Purkinje cell (primary cell): ENCODE measurements around the gene PCDH11X. TPM values are rescaled to one million over a fixed set of nuclear protein-coding genes. Genes with fewer than 3 reads are reported as not detected.

Experiments
- polyA plus RNA-seq: library from polyadenylated mRNA; unstranded; fragments of >200 nt; fragmentation: Nextera tagmentation; gene quantifications from 2 replicates; pipeline ENCODE4 v1.2.1, GENCODE V29; 2014

PCDH11X gene, protein sequence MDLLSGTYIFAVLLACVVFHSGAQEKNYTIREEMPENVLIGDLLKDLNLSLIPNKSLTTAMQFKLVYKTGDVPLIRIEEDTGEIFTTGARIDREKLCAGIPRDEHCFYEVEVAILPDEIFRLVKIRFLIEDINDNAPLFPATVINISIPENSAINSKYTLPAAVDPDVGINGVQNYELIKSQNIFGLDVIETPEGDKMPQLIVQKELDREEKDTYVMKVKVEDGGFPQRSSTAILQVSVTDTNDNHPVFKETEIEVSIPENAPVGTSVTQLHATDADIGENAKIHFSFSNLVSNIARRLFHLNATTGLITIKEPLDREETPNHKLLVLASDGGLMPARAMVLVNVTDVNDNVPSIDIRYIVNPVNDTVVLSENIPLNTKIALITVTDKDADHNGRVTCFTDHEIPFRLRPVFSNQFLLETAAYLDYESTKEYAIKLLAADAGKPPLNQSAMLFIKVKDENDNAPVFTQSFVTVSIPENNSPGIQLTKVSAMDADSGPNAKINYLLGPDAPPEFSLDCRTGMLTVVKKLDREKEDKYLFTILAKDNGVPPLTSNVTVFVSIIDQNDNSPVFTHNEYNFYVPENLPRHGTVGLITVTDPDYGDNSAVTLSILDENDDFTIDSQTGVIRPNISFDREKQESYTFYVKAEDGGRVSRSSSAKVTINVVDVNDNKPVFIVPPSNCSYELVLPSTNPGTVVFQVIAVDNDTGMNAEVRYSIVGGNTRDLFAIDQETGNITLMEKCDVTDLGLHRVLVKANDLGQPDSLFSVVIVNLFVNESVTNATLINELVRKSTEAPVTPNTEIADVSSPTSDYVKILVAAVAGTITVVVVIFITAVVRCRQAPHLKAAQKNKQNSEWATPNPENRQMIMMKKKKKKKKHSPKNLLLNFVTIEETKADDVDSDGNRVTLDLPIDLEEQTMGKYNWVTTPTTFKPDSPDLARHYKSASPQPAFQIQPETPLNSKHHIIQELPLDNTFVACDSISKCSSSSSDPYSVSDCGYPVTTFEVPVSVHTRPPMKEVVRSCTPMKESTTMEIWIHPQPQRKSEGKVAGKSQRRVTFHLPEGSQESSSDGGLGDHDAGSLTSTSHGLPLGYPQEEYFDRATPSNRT (N-terminal part only)
- 1.1 and 2.3 TPM in 2 replicates for polyA plus RNA-seq

DNA sequence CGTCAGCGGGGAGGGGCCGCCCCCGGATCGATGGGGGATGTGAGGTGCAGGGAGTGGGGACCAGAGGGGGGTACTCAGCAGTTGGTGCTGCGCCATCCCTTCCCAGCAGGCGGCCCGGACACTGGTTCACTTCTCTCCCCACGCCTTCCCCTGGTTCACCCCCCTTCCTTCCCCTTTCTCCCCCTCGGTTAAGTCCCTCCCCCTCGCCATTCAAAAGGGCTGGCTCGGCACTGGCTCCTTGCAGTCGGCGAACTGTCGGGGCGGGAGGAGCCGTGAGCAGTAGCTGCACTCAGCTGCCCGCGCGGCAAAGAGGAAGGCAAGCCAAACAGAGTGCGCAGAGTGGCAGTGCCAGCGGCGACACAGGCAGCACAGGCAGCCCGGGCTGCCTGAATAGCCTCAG is at the start of gene PCDH11X:
PCDH11X (plus strand) TSS at position 241 of the 400 bp plus-strand sequence. CDS start 56,130 bp downstream, outside the sequence.

